Activated CD4-positive, alpha-beta T cell treated with anti-CD3 and anti-CD28 coated beads, Interleukin-2, Interleukin-6, amounts not matched to agents 100 ng/mL and 50 ng/mL, durations not matched to agents 16 hours and 8 hours (primary cell): ENCODE data around the gene NNMT.

Source experiments
- DNase-seq: peaks from one replicate; pipeline ENCODE4 v3.0.0-alpha.2; 2020

The NNMT gene

DNA sequence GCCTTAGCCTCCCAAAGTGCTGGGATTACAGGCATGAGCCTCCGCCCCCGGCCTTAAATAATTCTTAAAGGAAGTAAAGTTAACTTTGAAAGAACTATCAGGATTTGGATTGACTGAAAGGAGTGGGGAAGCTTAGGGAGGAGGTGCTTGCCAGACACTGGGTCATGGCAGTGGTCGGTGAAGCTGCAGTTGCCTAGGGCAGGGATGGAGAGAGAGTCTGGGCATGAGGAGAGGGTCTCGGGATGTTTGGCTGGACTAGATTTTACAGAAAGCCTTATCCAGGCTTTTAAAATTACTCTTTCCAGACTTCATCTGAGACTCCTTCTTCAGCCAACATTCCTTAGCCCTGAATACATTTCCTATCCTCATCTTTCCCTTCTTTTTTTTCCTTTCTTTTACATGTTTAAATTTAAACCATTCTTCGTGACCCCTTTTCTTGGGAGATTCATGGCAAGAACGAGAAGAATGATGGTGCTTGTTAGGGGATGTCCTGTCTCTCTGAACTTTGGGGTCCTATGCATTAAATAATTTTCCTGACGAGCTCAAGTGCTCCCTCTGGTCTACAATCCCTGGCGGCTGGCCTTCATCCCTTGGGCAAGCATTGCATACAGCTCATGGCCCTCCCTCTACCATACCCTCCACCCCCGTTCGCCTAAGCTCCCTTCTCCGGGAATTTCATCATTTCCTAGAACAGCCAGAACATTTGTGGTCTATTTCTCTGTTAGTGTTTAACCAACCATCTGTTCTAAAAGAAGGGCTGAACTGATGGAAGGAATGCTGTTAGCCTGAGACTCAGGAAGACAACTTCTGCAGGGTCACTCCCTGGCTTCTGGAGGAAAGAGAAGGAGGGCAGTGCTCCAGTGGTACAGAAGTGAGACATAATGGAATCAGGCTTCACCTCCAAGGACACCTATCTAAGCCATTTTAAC is at the start of gene NNMT:
NNMT (plus strand) TSS at position 724 of the 929 bp plus-strand sequence; CDS start at position 882, 158 bp downstream.
- no peak for DNase-seq

DNA sequence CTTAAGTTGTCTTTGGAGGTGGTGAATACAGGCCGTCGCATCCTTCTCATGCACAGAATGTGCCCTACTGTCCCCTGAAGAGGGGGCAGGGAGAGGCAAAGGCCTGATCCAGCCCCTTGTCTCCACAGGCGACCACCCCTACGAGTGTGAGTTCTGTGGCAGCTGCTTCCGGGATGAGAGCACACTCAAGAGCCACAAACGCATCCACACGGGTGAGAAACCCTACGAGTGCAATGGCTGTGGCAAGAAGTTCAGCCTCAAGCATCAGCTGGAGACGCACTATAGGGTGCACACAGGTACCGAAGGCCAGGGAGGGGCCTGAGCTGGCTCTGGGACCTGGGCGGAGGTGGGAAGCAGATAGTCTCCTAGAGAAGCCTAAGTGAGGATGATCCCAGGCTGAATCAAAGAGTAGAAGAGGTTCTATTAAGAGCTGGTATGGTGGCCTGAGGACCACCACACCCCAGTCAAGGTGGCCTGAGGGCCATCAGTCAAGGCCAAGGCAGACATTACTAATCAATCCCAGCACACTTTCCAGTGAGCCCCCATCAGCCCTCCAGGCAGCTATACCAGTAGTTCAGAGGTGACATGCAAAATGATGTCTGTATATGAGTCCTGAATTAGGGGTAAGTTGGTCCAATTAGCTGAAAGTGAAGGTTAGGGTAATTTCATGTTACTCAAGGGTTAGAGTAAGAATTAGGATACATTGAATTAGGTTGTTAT is 49.0 kb upstream of the NNMT start:
- no peak for DNase-seq

DNA sequence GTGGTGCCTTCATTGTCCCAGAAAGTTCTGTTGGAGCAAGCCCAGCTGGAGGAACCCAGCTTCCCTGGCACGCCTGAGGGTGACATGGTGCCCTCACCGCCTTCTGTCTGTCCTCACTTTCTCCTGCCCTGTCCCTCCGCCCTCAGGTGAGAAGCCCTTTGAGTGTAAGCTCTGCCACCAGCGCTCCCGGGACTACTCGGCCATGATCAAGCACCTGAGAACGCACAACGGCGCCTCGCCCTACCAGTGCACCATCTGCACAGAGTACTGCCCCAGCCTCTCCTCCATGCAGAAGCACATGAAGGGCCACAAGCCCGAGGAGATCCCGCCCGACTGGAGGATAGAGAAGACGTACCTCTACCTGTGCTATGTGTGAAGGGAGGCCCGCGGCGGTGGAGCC is 46.0 kb upstream of the NNMT start:
- DNase-seq: no peak

DNA sequence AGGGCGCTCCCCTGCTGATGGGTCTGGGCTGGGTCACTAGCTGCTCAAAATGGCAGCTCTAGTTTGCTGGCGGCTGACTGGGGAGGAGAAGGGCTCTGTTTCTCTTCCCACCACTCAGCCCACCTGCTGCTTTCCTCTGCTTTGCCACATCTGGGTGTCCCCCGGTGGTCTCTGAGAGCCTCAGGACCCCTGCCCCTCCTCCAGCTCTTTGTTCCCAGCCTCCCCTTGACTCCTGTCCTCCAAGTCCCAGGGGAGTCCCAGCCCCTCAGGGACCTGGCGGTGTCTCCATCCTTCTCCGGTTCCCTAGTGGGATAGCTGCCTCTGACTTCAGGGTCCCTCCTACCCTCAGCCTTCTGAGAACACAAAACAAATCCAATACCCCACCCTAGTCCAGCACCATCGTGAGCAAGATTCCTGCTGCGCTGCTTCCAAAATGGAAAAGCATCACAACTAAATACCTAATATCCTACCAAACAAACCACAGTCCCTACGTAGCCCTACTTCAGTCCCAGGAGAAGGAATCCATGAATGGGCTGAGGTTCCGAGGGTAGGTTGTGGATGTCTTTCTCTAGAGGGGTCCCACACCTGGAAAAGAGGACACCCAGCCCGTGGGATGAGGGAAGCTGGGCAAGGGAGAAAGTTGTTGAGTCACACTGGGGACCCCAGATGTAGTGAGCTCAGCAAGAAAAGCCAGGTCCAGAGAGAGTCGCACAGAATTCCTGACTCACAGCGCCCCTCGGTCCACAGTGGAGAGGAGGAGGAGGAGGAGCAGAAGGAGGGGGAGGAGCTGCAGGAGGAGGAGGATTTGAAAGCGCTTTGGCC is 45.0 kb upstream of the NNMT start:
- DNase-seq: no peak

DNA sequence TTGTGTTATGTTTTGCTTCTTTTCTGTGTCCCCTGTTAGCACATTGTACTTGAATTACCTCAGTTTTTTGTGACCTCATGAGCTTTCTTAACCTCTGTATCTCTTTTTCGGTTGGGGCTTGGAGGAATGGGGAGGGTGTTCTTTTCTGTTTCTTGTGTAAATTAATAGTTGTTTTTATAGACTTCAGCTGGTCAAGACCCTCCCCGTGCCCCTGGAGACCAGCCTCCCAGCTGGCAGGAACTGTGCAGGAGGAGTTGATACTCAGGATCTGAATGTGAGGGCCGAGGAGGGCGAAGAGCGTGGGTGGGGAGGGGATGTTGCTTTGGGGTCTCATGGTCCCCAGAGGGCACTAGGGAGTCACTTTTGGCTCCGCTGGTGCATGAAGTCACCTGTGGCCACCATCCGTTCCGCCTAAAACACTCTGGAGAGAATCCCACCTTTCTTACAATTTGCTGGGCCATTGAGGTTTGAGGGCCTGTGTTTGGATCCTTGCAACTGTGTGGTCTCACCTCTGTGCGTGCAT is 44.3 kb upstream of the NNMT start:
- no peak for DNase-seq

DNA sequence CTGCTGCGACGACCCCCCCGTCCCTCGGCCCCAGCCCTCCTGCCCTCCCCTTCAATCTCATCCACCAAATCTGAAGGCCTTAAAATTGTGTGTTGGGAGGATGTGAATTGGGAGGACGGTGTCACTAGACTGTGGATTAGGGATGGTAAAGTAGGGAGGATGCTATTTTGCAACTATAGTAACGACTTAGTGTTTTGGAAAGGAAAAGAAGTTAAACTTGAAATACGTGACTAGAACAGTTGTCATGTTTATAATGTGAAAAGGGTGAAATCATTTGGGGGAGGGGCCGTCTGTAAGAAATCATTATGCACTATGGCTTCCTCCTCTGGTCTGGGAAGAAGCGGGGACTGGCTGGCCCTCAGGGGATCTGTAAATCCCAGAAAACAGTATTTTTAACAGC is 43.4 kb upstream of the NNMT start:
- DNase-seq: no peak

DNA sequence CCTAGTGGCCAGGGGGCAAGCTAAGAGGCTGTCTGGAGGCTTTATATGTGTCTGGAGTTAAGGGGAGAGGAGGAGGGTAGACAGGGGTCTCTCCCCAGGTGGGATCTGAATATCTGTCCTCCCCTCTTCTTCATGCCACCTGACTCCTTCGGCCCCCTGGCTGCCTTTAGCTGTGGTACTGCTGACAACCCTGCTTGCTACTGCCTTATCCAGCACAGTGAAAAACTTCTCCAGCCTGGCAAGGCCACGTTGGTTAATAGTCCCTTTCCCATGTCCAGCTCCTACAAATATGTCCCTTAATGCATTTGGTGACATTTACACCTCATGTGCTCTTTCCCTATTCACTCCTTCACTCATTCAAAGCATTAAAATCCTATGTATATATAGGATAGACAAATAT is 42.4 kb upstream of the NNMT start:
- DNase-seq: no peak

DNA sequence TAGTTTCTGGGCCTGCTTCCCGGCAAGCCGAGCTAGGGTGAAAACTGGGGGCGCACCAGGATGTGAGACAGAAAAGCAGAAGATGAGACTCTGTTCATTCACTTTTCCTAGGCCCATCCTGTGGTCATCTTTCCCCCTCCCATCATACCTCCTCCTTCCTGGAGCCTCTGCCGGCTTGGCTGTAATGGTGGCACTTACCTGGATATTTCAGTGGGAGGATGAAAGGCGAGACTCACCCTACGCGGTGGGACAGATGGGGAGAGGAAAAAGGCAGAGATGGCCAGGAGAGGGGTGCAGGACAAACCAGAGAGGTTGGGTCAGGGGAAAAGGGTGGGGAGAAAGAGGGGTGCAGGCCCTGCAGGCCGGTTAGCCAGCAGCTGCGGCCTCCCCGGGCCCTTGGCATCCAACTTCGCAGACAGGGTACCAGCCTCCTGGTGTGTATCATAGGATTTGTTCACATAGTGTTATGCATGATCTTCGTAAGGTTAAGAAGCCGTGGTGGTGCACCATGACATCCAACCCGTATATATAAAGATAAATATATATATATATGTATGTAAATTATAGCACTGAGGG is 41.5 kb upstream of the NNMT start:
- DNase-seq: no peak

DNA sequence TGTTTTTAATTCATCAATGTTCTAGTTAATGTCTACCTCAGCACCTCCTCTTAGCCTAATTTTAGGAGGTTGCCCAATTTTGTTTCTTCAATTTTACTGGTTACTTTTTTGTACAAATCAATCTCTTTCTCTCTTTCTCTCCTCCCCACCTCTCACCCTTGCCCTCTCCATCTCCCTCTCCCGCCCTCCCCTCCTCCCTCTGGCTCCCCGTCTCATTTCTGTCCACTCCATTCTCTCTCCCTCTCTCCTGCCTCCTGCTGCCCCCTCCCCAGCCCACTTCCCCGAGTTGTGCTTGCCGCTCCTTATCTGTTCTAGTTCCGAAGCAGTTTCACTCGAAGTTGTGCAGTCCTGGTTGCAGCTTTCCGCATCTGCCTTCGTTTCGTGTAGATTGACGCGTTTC is 40.9 kb upstream of the NNMT start:
- DNase-seq: no peak

DNA sequence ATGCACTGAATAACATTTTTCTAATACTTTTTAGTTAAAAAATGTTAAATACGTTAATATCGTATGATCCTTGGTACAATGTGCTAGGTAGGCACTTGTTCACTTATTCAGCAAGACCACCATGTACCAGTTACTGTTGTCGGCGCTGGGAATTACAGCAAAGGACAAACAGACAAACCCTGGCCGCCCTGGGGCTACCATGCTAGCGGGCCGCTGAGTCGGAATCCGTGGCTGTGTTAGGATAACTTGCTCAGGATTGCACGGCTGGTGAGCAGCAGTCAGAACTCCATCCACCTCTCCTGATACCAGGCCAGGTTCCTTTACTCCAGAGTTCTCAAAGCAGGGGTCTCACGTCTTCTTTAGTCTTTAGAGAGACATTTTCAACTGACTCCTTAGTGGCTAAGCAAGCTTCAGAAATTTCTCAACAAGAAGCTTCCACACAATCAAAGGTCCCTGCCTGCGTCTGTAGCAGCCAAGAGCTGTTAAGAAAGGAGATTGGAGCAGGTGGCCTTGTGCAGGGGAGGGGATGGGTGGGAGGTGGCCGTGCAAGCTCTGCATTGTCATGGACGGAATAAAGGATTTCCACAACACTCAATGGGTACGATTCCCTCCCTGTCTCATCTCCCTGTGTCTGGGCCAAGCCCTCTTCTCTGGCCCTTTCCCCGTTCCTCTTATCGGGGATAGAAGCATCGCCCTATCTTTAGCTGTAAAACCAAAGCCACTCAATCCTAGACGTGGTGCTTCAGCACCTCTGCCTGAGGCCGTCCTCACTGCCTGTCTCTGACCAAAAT is 39.8 kb upstream of the NNMT start:
- DNase-seq: no peak

DNA sequence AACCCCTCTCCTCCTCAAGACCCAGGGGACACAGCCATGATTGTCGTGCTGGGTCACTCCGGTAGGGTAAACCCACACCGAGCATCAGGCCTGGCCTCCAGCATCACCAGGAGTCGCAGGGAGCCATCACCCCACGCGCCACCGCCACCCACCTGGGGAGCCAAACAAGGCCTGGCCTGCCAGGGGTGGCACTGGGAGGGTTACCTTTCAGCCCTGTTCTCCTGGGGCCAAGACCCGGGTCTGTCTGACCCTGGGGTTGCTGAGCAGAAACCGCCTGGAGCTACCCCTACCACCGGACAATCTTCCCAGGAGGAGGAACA is 39.3 kb upstream of the NNMT start:
- DNase-seq: no peak

DNA sequence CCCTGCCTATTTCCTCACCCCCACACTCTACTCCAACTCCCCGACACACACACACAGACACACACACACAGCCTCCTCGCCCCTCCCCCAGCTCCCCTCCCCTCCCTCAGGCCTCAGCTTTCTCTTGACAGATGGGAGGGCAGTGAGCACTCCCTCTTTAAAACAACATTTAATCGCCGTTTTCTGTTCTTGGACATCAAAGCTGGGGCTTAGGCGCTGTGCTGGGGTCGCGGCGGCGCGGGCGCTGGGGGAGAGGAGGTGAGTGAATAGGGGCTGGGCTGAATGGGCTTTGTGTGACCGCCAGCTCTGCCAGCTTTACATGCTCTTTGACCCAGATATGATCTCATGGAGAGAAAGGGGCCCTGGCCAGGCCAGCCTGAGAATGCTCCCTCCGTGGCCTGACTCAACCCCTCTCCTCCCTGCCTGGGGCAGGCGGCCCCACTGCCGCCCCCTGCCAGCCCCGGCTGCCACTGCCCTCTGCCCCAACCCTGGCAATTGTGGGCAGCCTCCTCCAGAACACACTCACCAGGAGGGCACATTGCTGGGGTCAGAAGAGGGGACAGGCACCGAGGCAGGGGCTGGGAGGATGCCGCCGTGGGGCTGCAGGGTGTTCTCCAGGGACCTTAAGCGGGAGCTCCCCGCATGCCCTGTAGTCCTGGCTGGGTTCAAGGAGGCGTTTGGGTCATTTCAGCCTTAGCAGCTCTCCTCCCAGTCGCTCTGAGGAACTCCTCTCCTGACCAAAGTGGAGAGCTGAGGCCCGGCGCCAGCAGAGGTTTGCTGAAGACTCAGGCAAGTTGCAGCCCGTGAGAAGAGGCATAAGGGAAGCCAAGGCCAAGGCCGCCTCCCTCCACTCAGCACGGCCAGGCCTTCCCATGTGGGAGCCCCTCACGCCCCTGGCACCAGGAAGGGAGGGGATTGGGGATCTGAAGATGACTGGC is 38.3 kb upstream of the NNMT start:
- DNase-seq: no peak

DNA sequence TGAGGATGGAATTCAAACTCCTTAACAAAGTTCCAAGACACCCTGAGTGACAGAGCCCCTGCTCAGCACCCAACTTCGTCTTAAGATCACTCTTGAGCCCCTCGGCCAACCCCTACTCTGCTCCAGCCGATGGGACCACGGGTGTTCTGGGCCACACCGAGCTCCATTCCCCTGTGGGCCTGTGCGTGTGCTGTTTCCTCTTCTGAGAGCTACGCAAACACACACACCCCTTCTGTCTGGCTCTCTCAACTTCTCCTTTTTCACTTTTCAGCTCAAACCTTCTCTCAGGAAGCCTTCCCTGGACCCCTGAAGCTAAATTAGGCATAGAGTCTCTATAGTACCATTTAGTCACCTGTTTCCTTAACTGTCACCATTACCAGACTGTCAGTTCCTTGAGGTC is 37.5 kb upstream of the NNMT start:
- DNase-seq: no peak

DNA sequence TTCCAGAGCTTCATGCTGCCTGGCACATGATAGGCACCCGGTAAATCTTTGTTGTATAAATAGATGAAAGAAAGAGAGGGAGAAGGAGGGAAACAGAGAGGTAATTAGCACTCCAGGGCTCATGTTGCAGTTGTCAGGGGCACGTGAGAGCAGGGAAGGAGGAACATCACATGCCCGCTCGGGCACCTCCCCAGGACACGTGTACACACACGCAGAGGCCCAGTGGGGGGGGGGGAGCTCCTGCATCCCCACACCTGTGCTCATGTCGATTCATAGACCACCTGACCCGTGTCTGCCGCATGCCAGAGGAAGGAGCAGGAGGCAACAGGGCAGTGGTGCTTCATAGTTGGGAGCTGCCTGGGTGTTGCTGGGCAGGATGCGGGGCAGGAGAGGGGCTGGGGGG is 37.1 kb upstream of the NNMT start:
- no peak for DNase-seq

DNA sequence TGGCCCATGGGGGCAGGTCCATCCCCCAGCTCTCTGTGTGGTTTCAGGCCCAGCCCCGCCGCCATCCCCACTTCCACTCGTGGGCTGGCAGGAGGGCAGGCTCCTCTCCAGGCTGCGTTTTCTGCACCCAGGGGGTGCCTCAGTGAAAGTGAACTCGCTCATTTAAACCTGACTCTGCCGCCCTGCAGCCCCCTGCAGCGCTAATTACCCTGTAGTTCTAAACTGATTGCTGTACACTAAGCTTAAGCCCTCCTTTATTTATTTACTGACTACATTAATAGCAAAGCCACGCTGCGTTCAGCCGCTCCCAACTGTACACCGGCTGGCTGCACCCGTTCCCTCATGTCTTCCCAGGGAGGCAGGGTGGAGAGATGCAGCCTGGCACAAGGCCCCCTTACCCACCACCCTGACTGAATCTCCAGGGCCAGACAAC is 36.6 kb upstream of the NNMT start:
- DNase-seq: no peak

DNA sequence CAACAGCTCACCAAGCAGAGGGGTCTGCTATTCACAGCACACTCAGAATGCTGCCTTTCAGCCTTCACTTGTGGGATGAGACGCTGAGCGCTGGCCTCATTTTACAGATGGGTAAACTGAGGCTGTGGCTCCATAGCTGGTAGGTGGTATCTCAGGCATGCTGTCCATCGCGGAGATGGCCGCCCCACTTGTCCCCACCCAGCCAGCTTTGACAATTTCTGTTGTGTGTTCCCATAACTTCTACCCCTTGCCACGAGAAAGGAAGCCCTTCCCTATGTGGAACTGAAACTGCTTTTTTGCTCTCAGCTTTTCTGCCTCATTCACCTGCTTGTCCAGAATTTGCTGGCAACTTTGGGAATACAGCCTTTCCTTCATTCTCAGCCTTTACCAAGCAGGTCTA is 36.1 kb upstream of the NNMT start:
- no peak for DNase-seq

DNA sequence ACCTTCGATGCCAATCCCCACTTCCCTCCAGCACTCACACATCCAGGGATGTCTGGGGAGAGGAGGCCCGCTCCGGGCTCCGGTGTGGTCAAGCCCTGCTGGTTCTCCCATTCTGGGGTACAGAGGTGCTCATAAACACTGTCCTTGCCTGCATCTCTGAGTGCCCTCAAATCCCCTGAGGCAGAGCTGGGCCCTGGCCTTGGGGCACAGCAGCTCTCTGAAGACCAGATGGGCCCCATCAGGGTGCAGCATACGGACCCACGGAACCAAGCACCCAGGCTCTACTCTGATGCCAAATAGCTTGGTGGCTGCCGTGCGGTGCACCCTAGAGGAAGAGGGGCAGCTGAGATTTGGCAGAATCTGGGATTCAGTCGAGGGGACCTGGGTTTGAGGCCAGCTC is 35.7 kb upstream of the NNMT start:
- DNase-seq: no peak

DNA sequence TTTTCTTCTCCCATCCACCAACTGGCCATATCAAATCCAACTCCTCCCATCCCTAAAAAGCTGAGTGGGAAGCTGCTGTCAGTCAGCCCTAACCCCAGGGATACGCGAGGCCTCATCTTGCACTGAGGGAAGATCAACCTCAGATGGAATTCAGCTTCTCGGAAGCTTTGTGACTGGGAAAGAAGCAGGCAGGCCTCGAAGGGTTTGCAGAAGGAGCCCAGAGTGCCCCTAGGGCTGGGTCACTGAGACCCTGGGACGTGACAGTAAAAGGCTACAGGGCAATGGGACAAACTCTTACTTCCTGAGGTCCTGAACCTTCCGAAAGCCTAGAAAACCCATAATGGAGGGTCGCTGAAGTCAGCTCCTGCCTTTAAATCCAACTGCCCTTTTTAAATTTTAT is 34.4 kb upstream of the NNMT start:
- DNase-seq: no peak

DNA sequence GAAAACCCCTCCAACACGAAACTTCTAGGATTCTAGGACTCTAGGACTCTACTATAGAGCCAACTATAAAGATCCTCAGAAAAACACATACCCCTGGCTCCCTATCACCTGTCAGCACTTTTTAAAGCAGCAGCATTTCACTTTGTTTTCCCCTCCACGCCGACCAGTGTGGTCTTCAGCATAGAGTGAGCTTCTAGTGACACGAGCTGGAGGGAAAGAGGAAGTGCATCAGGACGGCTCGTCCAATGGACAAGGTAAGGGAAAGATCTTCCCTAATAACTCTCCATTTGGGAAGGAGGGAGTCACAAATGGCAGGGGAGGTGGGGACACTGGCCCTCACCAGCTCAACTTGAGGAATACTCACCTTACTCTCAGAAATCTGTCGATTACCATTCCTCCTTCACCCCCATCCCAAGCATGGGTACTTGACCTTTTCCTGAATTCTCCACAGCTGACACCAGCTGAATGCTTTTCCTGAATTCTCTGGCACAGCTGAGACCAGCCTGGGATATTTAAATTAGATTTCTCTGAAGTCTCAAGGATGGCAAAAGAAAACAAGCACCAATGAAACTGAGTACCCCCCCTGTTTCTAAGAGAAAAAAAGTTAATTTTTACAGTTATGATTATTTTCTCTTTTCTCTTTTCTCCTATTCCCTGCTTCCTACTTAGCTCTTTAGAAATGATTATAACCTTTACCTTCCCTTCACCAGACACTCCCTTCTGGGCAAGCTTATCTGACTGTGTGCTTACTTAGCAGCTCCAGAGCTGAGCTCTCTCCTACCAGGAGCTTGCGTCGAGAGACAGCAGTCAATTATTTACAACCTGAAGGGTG is 33.3 kb upstream of the NNMT start:
- no peak for DNase-seq
